ENCODE data around the gene UHRF1.

Gene UHRF1

DNA sequence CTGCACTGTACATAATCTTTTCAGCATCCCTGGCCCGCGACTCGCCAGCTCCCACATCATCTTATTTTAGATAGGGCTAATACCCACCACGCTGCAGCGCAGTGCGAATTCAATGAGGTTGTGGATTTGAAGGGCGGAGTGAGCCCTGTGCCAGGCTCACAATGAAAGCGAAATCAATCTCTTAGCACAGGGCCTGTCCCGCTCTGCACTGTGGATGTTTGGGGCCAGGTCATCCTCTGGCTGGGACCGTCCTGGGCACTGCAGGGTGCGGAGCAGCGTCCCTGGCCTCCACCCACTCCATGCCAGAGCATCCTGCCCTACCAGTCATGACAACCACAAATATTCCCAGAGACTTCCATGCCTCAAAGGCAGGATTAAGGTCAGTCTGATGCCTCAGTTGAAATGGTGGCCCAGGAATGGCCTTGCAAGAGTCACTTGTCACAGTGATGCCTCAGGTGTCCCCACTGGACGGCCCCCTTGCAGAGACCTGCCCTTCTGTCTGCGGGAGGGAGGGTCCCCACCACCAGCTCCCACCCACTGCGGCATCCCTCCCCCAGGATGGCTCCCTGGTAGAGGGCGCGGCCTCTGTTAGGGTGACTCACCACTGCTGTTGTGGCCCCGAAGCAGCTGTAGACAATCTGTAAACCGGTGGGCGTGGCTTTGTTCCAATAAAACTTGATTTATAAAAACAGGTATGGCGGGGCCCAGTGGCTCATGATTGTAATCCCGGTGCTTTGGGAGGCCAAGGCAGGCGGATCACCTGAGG is 5.6 kb downstream of the UHRF1 start:
- H3K27me3 ChIP-seq (ENCODE audit: insufficient read depth, low read length): no peaks in the 10 kb centered on the region
- no peak overlapping the region for H3K9ac ChIP-seq (ENCODE audit: low read length)
- H4K20me1 ChIP-seq (ENCODE audit: insufficient read depth, low read length): no peaks in the 10 kb centered on the region
- no peaks in the 10 kb centered on the region for H3K9me3 ChIP-seq (ENCODE audit: low read length)
- H3K4me2 ChIP-seq (ENCODE audit: low read length): no peak overlapping the region
- H3K27ac ChIP-seq (ENCODE audit: low read depth, low read length, poor library complexity, severe bottlenecking): no peak overlapping the region
- H3K36me3 ChIP-seq (ENCODE audit: insufficient read depth, low read length): peaks cover 89% of the 10 kb centered on the region
- no peak overlapping the region for H2AFZ ChIP-seq (ENCODE audit: low read length)
- H3K4me3 ChIP-seq (ENCODE audit: low read depth, low read length, poor library complexity, severe bottlenecking): no peak overlapping the region
- TF ChIP-seq, protein P1, sequence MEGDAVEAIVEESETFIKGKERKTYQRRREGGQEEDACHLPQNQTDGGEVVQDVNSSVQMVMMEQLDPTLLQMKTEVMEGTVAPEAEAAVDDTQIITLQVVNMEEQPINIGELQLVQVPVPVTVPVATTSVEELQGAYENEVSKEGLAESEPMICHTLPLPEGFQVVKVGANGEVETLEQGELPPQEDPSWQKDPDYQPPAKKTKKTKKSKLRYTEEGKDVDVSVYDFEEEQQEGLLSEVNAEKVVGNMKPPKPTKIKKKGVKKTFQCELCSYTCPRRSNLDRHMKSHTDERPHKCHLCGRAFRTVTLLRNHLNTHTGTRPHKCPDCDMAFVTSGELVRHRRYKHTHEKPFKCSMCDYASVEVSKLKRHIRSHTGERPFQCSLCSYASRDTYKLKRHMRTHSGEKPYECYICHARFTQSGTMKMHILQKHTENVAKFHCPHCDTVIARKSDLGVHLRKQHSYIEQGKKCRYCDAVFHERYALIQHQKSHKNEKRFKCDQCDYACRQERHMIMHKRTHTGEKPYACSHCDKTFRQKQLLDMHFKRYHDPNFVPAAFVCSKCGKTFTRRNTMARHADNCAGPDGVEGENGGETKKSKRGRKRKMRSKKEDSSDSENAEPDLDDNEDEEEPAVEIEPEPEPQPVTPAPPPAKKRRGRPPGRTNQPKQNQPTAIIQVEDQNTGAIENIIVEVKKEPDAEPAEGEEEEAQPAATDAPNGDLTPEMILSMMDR (IDR thresholded peaks at IDR 0.05; ENCODE audit: low read length): no peak
- no peak for TF ChIP-seq EZH2 (IDR thresholded peaks at IDR 0.05; ENCODE audit: borderline replicate concordance, low read length)
- no peaks in the 10 kb centered on the region for H3F3A ChIP-seq (ENCODE audit: insufficient read depth, low read length)
- H3K4me1 ChIP-seq (ENCODE audit: insufficient read depth, low read length, severe bottlenecking): peaks cover 48% of the 10 kb centered on the region
- peaks cover 83% of the 10 kb centered on the region for H3K79me2 ChIP-seq (ENCODE audit: insufficient read depth, low read length)
- no peaks in the 10 kb centered on the region for H3K9me2 ChIP-seq (ENCODE audit: low read depth, low read length)

DNA sequence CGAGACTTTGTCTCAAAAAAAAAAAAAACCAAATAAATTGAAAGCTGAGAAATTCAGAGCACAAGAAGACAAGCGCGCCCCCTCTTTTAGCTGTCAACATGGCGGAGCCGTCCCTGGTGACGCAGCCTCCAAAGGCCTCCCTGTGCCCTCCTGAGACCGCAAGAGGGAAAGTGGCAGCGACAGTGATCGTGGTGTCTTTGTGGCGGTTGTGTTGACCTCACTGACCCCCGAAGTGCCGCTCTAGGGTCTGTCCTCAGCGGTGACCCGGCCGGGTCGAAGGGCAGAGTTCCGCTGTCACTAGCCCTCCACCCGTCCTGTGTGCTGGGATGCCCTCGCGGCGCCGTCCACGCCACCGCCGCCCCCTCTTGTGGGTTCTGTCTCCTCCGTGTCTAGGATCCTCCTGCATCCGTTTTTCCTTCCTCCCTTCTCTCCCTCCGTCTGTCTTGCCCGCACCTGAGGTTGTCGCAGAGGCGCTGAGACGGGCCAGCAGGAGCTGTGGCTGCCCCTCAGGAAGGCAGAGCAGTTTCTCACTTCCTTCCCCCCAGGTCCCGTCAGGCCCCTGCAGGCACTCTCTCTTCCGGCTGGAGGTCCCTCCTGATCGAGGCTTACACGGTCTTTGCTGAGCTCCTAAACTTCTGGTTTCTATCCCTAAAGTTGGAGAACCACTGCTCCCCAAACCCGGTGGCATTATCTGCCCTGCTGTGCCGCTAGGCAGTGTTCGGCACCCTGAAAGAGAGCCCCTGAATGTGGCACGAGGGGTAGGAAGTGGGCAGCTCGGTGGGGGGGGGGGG is 7.2 kb downstream of the UHRF1 start:
- no peaks in the 10 kb centered on the region for H3K27me3 ChIP-seq (ENCODE audit: insufficient read depth, low read length)
- no peak overlapping the region for H2AFZ ChIP-seq (ENCODE audit: low read length)
- no peaks in the 10 kb centered on the region for H3F3A ChIP-seq (ENCODE audit: insufficient read depth, low read length)
- H3K4me1 ChIP-seq (ENCODE audit: insufficient read depth, low read length, severe bottlenecking): peaks cover 37% of the 10 kb centered on the region
- no peaks in the 10 kb centered on the region for H3K9me2 ChIP-seq (ENCODE audit: low read depth, low read length)
- H3K9me3 ChIP-seq (ENCODE audit: low read length): no peaks in the 10 kb centered on the region
- TF ChIP-seq, protein P1 (IDR thresholded peaks at IDR 0.05; ENCODE audit: low read length): no peak
- TF ChIP-seq EZH2 (IDR thresholded peaks at IDR 0.05; ENCODE audit: borderline replicate concordance, low read length): no peak
- peak overlapping the region; percentile 51 for H3K4me2 ChIP-seq (ENCODE audit: low read length)
- peaks cover 85% of the 10 kb centered on the region for H3K79me2 ChIP-seq (ENCODE audit: insufficient read depth, low read length)
- H3K9ac ChIP-seq (ENCODE audit: low read length): peak overlapping the region; percentile 43; the same call in 1 of the 2 replicates
- H4K20me1 ChIP-seq (ENCODE audit: insufficient read depth, low read length): no peaks in the 10 kb centered on the region
- peak overlapping the region; percentile 59 for H3K27ac ChIP-seq (ENCODE audit: low read depth, low read length, poor library complexity, severe bottlenecking)
- peaks cover 92% of the 10 kb centered on the region for H3K36me3 ChIP-seq (ENCODE audit: insufficient read depth, low read length)
- peak overlapping the region; percentile 23 for H3K4me3 ChIP-seq (ENCODE audit: low read depth, low read length, poor library complexity, severe bottlenecking)

DNA sequence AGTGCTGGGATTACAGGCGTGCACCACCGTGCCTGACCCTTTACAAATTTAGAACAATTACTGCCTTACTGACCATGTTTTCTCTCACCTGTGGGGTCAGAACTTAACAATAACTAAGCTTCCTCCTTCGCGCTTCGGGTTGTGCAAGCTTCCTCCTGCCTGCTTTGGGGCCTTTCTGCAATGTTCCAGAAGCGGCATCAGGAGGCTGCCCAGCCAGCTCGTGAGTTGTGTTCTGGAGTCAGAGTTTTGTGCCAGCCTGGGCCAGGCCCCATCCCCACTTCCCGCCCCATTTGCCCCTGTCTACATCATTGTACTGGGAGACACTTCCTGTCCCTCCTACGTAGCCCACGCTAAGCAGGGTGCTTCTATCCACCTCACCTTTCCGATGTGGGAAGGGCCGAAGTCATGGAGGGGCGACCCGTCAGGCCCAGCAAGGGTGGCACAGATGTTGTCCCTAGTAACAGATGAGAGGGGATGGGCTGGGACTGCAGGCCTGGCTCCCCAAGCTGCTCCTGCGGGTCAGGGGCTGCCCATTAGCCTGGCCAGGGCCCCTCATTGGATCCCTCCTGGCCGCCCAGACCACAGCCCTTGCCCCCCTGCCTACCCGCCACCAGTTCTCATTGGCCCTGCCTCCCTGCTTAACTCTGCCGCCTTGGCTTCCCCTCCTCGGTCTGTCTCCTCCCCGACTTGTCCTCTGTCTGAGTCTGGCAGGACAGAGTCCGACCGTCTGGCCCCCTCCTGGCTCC is 13.4 kb downstream of the UHRF1 start:
- Histone ChIP-seq H3K27me3 (ENCODE audit: insufficient read depth, low read length) (no peaks in the 10 kb centered on the region), H4K20me1 (ENCODE audit: insufficient read depth, low read length) (no peaks in the 10 kb centered on the region), H3K4me3 (ENCODE audit: low read depth, low read length, poor library complexity, severe bottlenecking) (no peak overlapping the region), H3K79me2 (ENCODE audit: insufficient read depth, low read length) (peaks cover 77% of the 10 kb centered on the region), H3K27ac (ENCODE audit: low read depth, low read length, poor library complexity, severe bottlenecking) (no peak overlapping the region), H3F3A (ENCODE audit: insufficient read depth, low read length) (no peaks in the 10 kb centered on the region), H3K4me2 (ENCODE audit: low read length) (no peak overlapping the region), H3K9me2 (ENCODE audit: low read depth, low read length) (no peaks in the 10 kb centered on the region), H3K9ac (ENCODE audit: low read length) (no peak overlapping the region), H2AFZ (ENCODE audit: low read length) (no peak overlapping the region), H3K9me3 (ENCODE audit: low read length) (no peaks in the 10 kb centered on the region), H3K4me1 (ENCODE audit: insufficient read depth, low read length, severe bottlenecking) (no peaks in the 10 kb centered on the region), H3K36me3 (ENCODE audit: insufficient read depth, low read length) (peaks cover 79% of the 10 kb centered on the region)
- no peak for TF ChIP-seq EZH2 (IDR thresholded peaks at IDR 0.05; ENCODE audit: borderline replicate concordance, low read length)
- TF ChIP-seq, protein P1 (IDR thresholded peaks at IDR 0.05; ENCODE audit: low read length): no peak

All from OCI-LY1 (cell line).